Body of pancreas (tissue), 4 donors: ENCODE results near the gene HSPA1B. TPM values are rescaled to one million over a fixed set of nuclear protein-coding genes. Genes with fewer than 3 reads are reported as not detected.

Experiments used
- ATAC-seq: fragments of 150-250 bp; one replicate; pipeline ENCODE4 v1.9.1; 2016
- DNase-seq, 4 donors: peaks; one replicate each; pipeline ENCODE4 v3.0.0-alpha.2; 2019
- H3K27ac ChIP-seq, 4 donors: fragments of 200-600 bp; sonication (generic); 1 replicate in 3 of 4; 2 replicates in 1 of 4; pipeline versions ENCODE4 v1.5.1 to v1.6.1; 2016 to 2019; ENCODE audit warnings: mild to moderate bottlenecking in 1 of 4, mixed read lengths in 1 of 4, moderate library complexity in 1 of 4
- H3K27me3 ChIP-seq, 2 donors: fragments of 200-600 bp; sonication (generic); one replicate each; pipeline ENCODE4 v1.6.0; 2016; ENCODE audit warnings: mild to moderate bottlenecking in 1 of 2
- H3K36me3 ChIP-seq, 2 donors: fragments of 200-600 bp; sonication (generic); replicated peaks in 1 of 2; 2 replicates each; pipeline ENCODE4 v1.5.1; 2016; ENCODE audit warnings: low read depth in 2 of 2; ENCODE audit not compliant: insufficient read depth in 1 of 2
- H3K4me1 ChIP-seq: fragments of 200-600 bp; sonication (generic); one replicate; pipeline ENCODE4 v1.6.0; 2016
- H3K4me3 ChIP-seq, 2 donors: fragments of 200-600 bp; sonication (generic); 1 replicate in 1 of 2; 2 replicates in 1 of 2; pipeline ENCODE4 v1.5.1; 2016 to 2019
- H3K9me3 ChIP-seq, 3 donors: fragments of 200-600 bp; sonication (generic); 1 replicate in 2 of 3; 2 replicates in 1 of 3; pipeline ENCODE4 v1.5.1; 2016
- CTCF ChIP-seq, 7 experiments: fragments of 450-650 bp in 4 of 7; fragments of 200-600 bp in 3 of 7; sonication (generic) in 3 of 7; IDR thresholded peaks; one replicate each; pipeline ENCODE4 v1.5.1; 2016 to 2019; ENCODE audit warnings: antibody characterized with exemption in 7 of 7
- POLR2A ChIP-seq, 3 donors: fragments of 450-650 bp; IDR thresholded peaks; one replicate each; pipeline ENCODE4 v1.6.1; 2016; ENCODE audit warnings: antibody characterized with exemption in 3 of 3, mild to moderate bottlenecking in 2 of 3
- WGBS, 2 donors: methylation state at CpG; one replicate each; pipeline ENCODE4 v1.1.5; 2017; 5-methylcytosine and 5-hydroxymethylcytosine counted together
- intact Hi-C: fragments of 100-400 bp; cut with DNase I; formaldehyde crosslinking; loops from one replicate; pipeline ENCODE4 v1.15.1; 2023
- small RNA-seq: library from RNA; depleted of rRNA; stranded (forward); fragments of <200 nt; gene quantifications from one replicate; pipeline ENCODE3, GENCODE V24; 2016
- total RNA-seq, 2 donors: library from RNA; depleted of rRNA; stranded (reverse); fragments of >200 nt; gene quantifications; one replicate each; pipeline ENCODE4 v1.1.0, GENCODE V29; 2016

The HSPA1B gene
- total RNA-seq, 2 donors from 2014 or later = 87.0 to 131 TPM

GRCh38 chr6:31877651-31878161, 50.2 kb downstream of the HSPA1B start:
- Histone ChIP-seq H3K9me3 (no peaks in the 10 kb centered on the region), H3K36me3 (peaks cover 0 to 18% of the 10 kb centered on the region in 2 donors), H3K27ac (peak overlapping the region; percentile 61 to 79 (median 74)), H3K4me3 (no peak overlapping the region), H3K4me1 (peaks cover 20% of the 10 kb centered on the region), H3K27me3 (no peaks in the 10 kb centered on the region)
- DNase-seq (peak; percentile 51 to 88 (median 76)), ATAC-seq (peak; percentile 79)
- TF ChIP-seq CTCF (IDR thresholded peaks at IDR 0.05) (no peak), POLR2A (IDR thresholded peaks at IDR 0.05) (peak in 2 of 3 donors; percentile 29 to 47)
- 38 to 53% methylated on average over 6 to 10 of the region's 10 CpGs for WGBS, 2 donors
- intact Hi-C loops = no loop called here

GRCh38 chr6:31878222-31878621, 50.7 kb downstream of the HSPA1B start:
- H3K4me1 ChIP-seq = peaks cover 20% of the 10 kb centered on the region
- H3K4me3 ChIP-seq = no peak overlapping the region
- H3K27me3 ChIP-seq = no peaks in the 10 kb centered on the region
- WGBS, 2 donors = 73 to 76% methylated on average over 2 to 3 of the region's 3 CpGs
- H3K9me3 ChIP-seq = no peaks in the 10 kb centered on the region
- ATAC-seq (peak; percentile 3), DNase-seq (no peak)
- TF ChIP-seq CTCF (IDR thresholded peaks at IDR 0.05) = no peak
- no peak for TF ChIP-seq POLR2A (IDR thresholded peaks at IDR 0.05)
- H3K36me3 ChIP-seq = peaks cover under 1 to 19% of the 10 kb centered on the region in 2 donors
- intact Hi-C loops = no loop called here
- peak overlapping the region; percentile 61 to 79 (median 74) for H3K27ac ChIP-seq

- no peak within 1 kb of the TSS for H3K4me3 ChIP-seq
- H3K36me3 ChIP-seq = peaks cover 5 to 21% of the 10 kb centered on the region in 2 donors
- ATAC-seq (peak; percentile 59), DNase-seq (peak in 2 of 4 donors; percentile 47 to 63)
- no peaks in the 10 kb centered on the region for H3K27me3 ChIP-seq
- intact Hi-C loops = no loop called here
- WGBS, 2 donors = 49 to 52% methylated on average over 13 to 18 of the region's 18 CpGs
- H3K27ac ChIP-seq = peak within 1 kb of the TSS; percentile 61 to 79 (median 74)
- TF ChIP-seq CTCF (IDR thresholded peaks at IDR 0.05) = no peak
- TF ChIP-seq POLR2A (IDR thresholded peaks at IDR 0.05) = peak in 1 of 3 donors; percentile 26
- peaks cover 20% of the 10 kb centered on the region for H3K4me1 ChIP-seq
- H3K9me3 ChIP-seq = no peaks in the 10 kb centered on the region
Measured at GRCh38 chr6:31878726-31879125, 51.2 kb downstream of the HSPA1B start, which contains the start of gene SLC44A4. TSS of gene SLC44A4 (minus strand) at chr6:31878997. CDS start at chr6:31878980, 17 bp downstream.

GRCh38 chr6:31879143-31879542, 51.6 kb downstream of the HSPA1B start:
- H3K4me3 ChIP-seq = no peak overlapping the region
- H3K27me3 ChIP-seq = no peaks in the 10 kb centered on the region
- H3K36me3 ChIP-seq = peaks cover 7 to 22% of the 10 kb centered on the region in 2 donors
- no peaks in the 10 kb centered on the region for H3K9me3 ChIP-seq
- peaks cover 20% of the 10 kb centered on the region for H3K4me1 ChIP-seq
- peak overlapping the region; percentile 61 to 79 (median 74) for H3K27ac ChIP-seq
- DNase-seq = no peak
- no peak for TF ChIP-seq CTCF (IDR thresholded peaks at IDR 0.05)
- no peak for TF ChIP-seq POLR2A (IDR thresholded peaks at IDR 0.05)
- no peak for ATAC-seq
- intact Hi-C loops = no loop called here
- 42 to 73% methylated on average over 13 of the region's 13 CpGs for WGBS, 2 donors

Small RNAs within 50 kb of the gene (small RNA-seq; reads per million reads assigned to genes)
- gene RF00019 = not detected
- gene SNORD48 = 529 reads per million, percentile 98 among the genes with 10 or more reads in this experiment
- not detected for gene SNORD52

Other genes starting within 250 kb of the HSPA1B start
- under 1 TPM in 1 of 2 donors, not detected in 1; 0.78 TPM for gene LTB, start 245.3 kb upstream of the HSPA1B start, total RNA-seq
- gene LST1, start 241.5 kb upstream of the HSPA1B start, total RNA-seq = 1 to 10 TPM; 2.9 to 6.9 TPM
- not detected for gene NCR3, start 234.7 kb upstream of the HSPA1B start, total RNA-seq
- 1 to 10 TPM; 2.3 to 7.3 TPM for gene AIF1, start 212.5 kb upstream of the HSPA1B start, total RNA-seq
- gene PRRC2A, start 207.0 kb upstream of the HSPA1B start, total RNA-seq = 10 to 100 TPM; 48.8 to 57.4 TPM
- gene BAG6, start 175.1 kb upstream of the HSPA1B start, total RNA-seq = 100 to 1,000 TPM; 101 to 128 TPM
- gene APOM, start 171.8 kb upstream of the HSPA1B start, total RNA-seq = 1 to 10 TPM in 1 of 2 donors, not detected in 1; 1.6 TPM
- 10 to 100 TPM; 15.8 to 22.1 TPM for gene C6orf47, start 167.0 kb upstream of the HSPA1B start, total RNA-seq
- gene GPANK1, start 162.7 kb upstream of the HSPA1B start, total RNA-seq = 10 to 100 TPM in 1 of 2 donors, 1 to 10 TPM in 1; 8.9 to 10.9 TPM
- 100 to 1,000 TPM in 1 of 2 donors, 10 to 100 TPM in 1; 98.2 to 100 TPM for gene CSNK2B, start 161.7 kb upstream of the HSPA1B start, total RNA-seq
- gene LY6G5B, start 157.8 kb upstream of the HSPA1B start, total RNA-seq = 1 to 10 TPM; 6.9 to 8.3 TPM
- gene LY6G5C, start 146.7 kb upstream of the HSPA1B start, total RNA-seq = 1 to 10 TPM in 1 of 2 donors, not detected in 1; 4.4 TPM
- 10 to 100 TPM; 24.7 to 38.1 TPM for gene ABHD16A, start 124.4 kb upstream of the HSPA1B start, total RNA-seq
- not detected for gene LY6G6F, start 120.9 kb upstream of the HSPA1B start, total RNA-seq
- not detected for gene LY6G6D, start 112.4 kb upstream of the HSPA1B start, total RNA-seq
- not detected for gene LY6G6C, start 106.0 kb upstream of the HSPA1B start, total RNA-seq
- not detected for gene MPIG6B, start 104.4 kb upstream of the HSPA1B start, total RNA-seq
- gene DDAH2, start 98.4 kb upstream of the HSPA1B start, total RNA-seq = 10 to 100 TPM; 23.6 to 40.5 TPM
- gene CLIC1, start 91.2 kb upstream of the HSPA1B start, total RNA-seq = 10 to 100 TPM; 68.9 to 92.9 TPM
- 10 to 100 TPM in 1 of 2 donors, 1 to 10 TPM in 1; 6.7 to 12.9 TPM for gene MSH5, start 87.7 kb upstream of the HSPA1B start, total RNA-seq
- gene SAPCD1, start 65.1 kb upstream of the HSPA1B start, total RNA-seq = 1 to 10 TPM; 2.0 to 2.6 TPM
- 1 to 10 TPM; 4.2 to 6.3 TPM for gene VWA7, start 50.4 kb upstream of the HSPA1B start, total RNA-seq
- 10 to 100 TPM; 39.2 to 67.6 TPM for gene VARS1, start 32.0 kb upstream of the HSPA1B start, total RNA-seq
- 10 to 100 TPM; 21.0 to 22.4 TPM for gene LSM2, start 20.8 kb upstream of the HSPA1B start, total RNA-seq
- 1 to 10 TPM in 1 of 2 donors, under 1 TPM in 1; 0.33 to 1.0 TPM for gene HSPA1L, start 12.5 kb upstream of the HSPA1B start, total RNA-seq
- gene HSPA1A, start 12.2 kb upstream of the HSPA1B start, total RNA-seq = 10 to 100 TPM; 70.9 to 92.1 TPM
- 10 to 100 TPM; 29.3 to 30.6 TPM for gene NEU1, start 35.1 kb downstream of the HSPA1B start, total RNA-seq
- gene SLC44A4, start 51.3 kb downstream of the HSPA1B start, total RNA-seq = 10 to 100 TPM in 1 of 2 donors, 1 to 10 TPM in 1; 7.3 to 19.2 TPM
- 10 to 100 TPM; 35.8 to 87.7 TPM for gene EHMT2, start 70.0 kb downstream of the HSPA1B start, total RNA-seq
- gene ZBTB12, start 74.3 kb downstream of the HSPA1B start, total RNA-seq = 1 to 10 TPM in 1 of 2 donors, not detected in 1; 2.1 TPM
- 1 to 10 TPM; 1.3 TPM for gene C2, start 100.0 kb downstream of the HSPA1B start, total RNA-seq
- gene CFB, start 118.4 kb downstream of the HSPA1B start, total RNA-seq = 10 to 100 TPM; 21.0 to 33.9 TPM
- 10 to 100 TPM; 38.9 to 39.9 TPM for gene NELFE, start 131.2 kb downstream of the HSPA1B start, total RNA-seq
- gene SKIC2, start 131.4 kb downstream of the HSPA1B start, total RNA-seq = 10 to 100 TPM; 30.9 to 52.1 TPM
- gene DXO, start 144.4 kb downstream of the HSPA1B start, total RNA-seq = 10 to 100 TPM; 16.9 to 26.0 TPM
- gene C4A, start 154.3 kb downstream of the HSPA1B start, total RNA-seq = 10 to 100 TPM; 60.3 to 65.9 TPM
- 10 to 100 TPM; 57.7 to 77.3 TPM for gene C4B, start 187.1 kb downstream of the HSPA1B start, total RNA-seq
- under 1 TPM in 1 of 2 donors, not detected in 1; 0.52 TPM for gene CYP21A2, start 210.7 kb downstream of the HSPA1B start, total RNA-seq